ENCODE measurements around the gene MTPN. TPM values are rescaled to one million over a fixed set of nuclear protein-coding genes. Genes with fewer than 3 reads are reported as not detected.

The MTPN gene
- total and polyA plus RNA-seq, 10 of the 15 experiments (the other 5 are each of a cell fraction or from before 2014, with no cell fraction given) = 38.7 to 146 (median 85.4) TPM

GRCh38 chr7:135980665-135981180 lies 3.6 kb upstream of the MTPN start:
- DNase-seq (ENCODE audit: low read depth, low spot score) (peak; percentile 95), FAIRE-seq (peak; percentile 61), ATAC-seq (peak; percentile 74)
- H3K36me3 ChIP-seq (ENCODE audit: control insufficient read depth in 2 of 2, insufficient read depth in 2 of 2, low read length in 1 of 2) = no peaks in the 10 kb centered on the region
- POLR2A ChIA-PET = interaction anchor here (1.4 to 3.5 kb wide), 2 partner anchors 13 to 38 kb away, joined by 3 to 14 read pairs; no protein-coding TSS in a partner anchor
- peaks cover 20% of the 10 kb centered on the region for H3K79me2 ChIP-seq (ENCODE audit: control insufficient read depth, insufficient read depth, low read length)
- WGBS (ENCODE audit: insufficient coverage, insufficient replicate concordance, low lambda C conversion rate, missing lambda C conversion rate) = 0% methylated on average over 3 of the region's 3 CpGs
- BruUV-seq (replicated peaks) = no TSS peak
- H3K9ac ChIP-seq (ENCODE audit: control insufficient read depth, insufficient read depth, low read length) = no peak overlapping the region
- H4K20me1 ChIP-seq (ENCODE audit: control insufficient read depth, insufficient read depth) = no peaks in the 10 kb centered on the region
- no peaks in the 10 kb centered on the region for H3K27me3 ChIP-seq (replicated peaks in 1 of 2; ENCODE audit: control insufficient read depth in 2 of 2, insufficient read depth in 2 of 2, low read length in 1 of 2)
- in situ Hi-C loops (cut with MboI) = no loop called here
- peaks cover 21% of the 10 kb centered on the region for H3K4me1 ChIP-seq (ENCODE audit: control insufficient read depth, insufficient read depth, low read length)
- H2AFZ ChIP-seq (ENCODE audit: control insufficient read depth, low read depth, low read length) = no peak overlapping the region; the same call in 1 of the 2 replicates
- intact Hi-C loops (cut with micrococcal nuclease; ENCODE audit: unreplicated experiment) = loop anchor here (1.0 kb wide), 1 partner anchor 379 kb away; no protein-coding TSS in a partner anchor
- H3K4me3 ChIP-seq = peak overlapping the region; percentile 66
- peak overlapping the region; percentile 75 for H3K27ac ChIP-seq (ENCODE audit: control insufficient read depth, insufficient read depth)
- CTCF ChIA-PET = interaction anchor here (0.8 to 2.7 kb wide), 3 partner anchors 13 to 101 kb away, joined by 3 to 8 read pairs (median 3); no protein-coding TSS in a partner anchor
- H3K4me2 ChIP-seq (ENCODE audit: control insufficient read depth, insufficient read depth) = peak overlapping the region; percentile 91
- RAD21 ChIA-PET (ENCODE audit: unreplicated experiment) = interaction anchor here (1.3 to 1.7 kb wide), 2 partner anchors 35 to 38 kb away, joined by 3 to 5 read pairs; no protein-coding TSS in a partner anchor
- SMC1A ChIA-PET (ENCODE audit: uncharacterized antibody, unreplicated experiment) = interaction anchor here (1.1 to 3.7 kb wide), 8 partner anchors 9 to 38 kb away, joined by 3 to 35 read pairs (median 7); no protein-coding TSS in a partner anchor
- no peaks in the 10 kb centered on the region; the same call in 1 of the 3 replicates for H3K9me3 ChIP-seq (replicated peaks; ENCODE audit: control insufficient read depth, insufficient read depth, low read length)
- TF ChIP-seq CBX5 (IDR thresholded peaks at IDR 0.05; ENCODE audit: low read depth) (no peak; the same call in 1 of the 2 replicates), CREB1 (IDR thresholded peaks at IDR 0.05; ENCODE audit: low read depth) (no peak), ZNF207 (IDR thresholded peaks at IDR 0.05; ENCODE audit: borderline replicate concordance) (no peak), NR2F1 (conservative IDR thresholded peaks at IDR 0.05) (no peak), RB1 (IDR thresholded peaks at IDR 0.05; ENCODE audit: borderline replicate concordance) (no peak), KDM1A (IDR thresholded peaks at IDR 0.05; ENCODE audit: borderline replicate concordance) (no peak), NBN (IDR thresholded peaks at IDR 0.05) (peak; percentile 60; the same call in 1 of the 2 replicates), RELA (IDR thresholded peaks at IDR 0.05; ENCODE audit: borderline replicate concordance, partially characterized antibody) (no peak), SP1 (IDR thresholded peaks at IDR 0.05; ENCODE audit: low read depth, low read length) (peak; percentile 30), ZBTB40 (IDR thresholded peaks at IDR 0.05; ENCODE audit: borderline replicate concordance) (no peak), IRF4 (IDR thresholded peaks at IDR 0.05; ENCODE audit: low read depth, low read length) (no peak), KLF5 (IDR thresholded peaks at IDR 0.05; ENCODE audit: partially characterized antibody) (no peak), PML (IDR thresholded peaks at IDR 0.05; ENCODE audit: low read length) (no peak), SMARCA5 (IDR thresholded peaks at IDR 0.05) (no peak), JUNB (IDR thresholded peaks at IDR 0.05) (no peak), SUPT20H (IDR thresholded peaks at IDR 0.05; ENCODE audit: borderline replicate concordance, control insufficient read depth, low read depth, low read length) (no peak), SREBF1 (IDR thresholded peaks at IDR 0.05; ENCODE audit: low read length) (no peak), IKZF1 (conservative IDR thresholded peaks at IDR 0.05) (no peak), ATF2 (IDR thresholded peaks at IDR 0.05; ENCODE audit: low read length) (peak; percentile 32; the same call in 1 of the 2 replicates), PAX5 (IDR thresholded peaks at IDR 0.05; ENCODE audit: borderline replicate concordance, low read depth, low read length) (peak; percentile 23; the same call in 1 of the 2 replicates), ATF3 (IDR thresholded peaks at IDR 0.05; ENCODE audit: borderline replicate concordance, extremely low read depth, low read depth, low read length) (no peak)

Data from GM12878 (cell line).